BLaER1 (cell line): Measurements from ENCODE around the gene MIPOL1.
"Not testable (repeated sequence)": the region's sequence is repeated elsewhere in the genome, so short reads cannot be mapped to it uniquely, and the experiment has no call there.

Source experiments
- H3K27ac ChIP-seq: shearing (Covaris generic); formaldehyde crosslinking; 2 replicates; pipeline ENCODE4 v1.8.1; 2022
- H3K27me3 ChIP-seq: shearing (Covaris generic); formaldehyde crosslinking; 2 replicates; pipeline ENCODE4 v1.8.1; 2022
- H3K36me3 ChIP-seq: shearing (Covaris generic); formaldehyde crosslinking; 2 replicates; pipeline ENCODE4 v1.8.1; 2022
- H3K4me1 ChIP-seq: shearing (Covaris generic); formaldehyde crosslinking; 2 replicates; pipeline ENCODE4 v1.8.1; 2022
- H3K4me2 ChIP-seq: shearing (Covaris generic); formaldehyde crosslinking; 2 replicates; pipeline ENCODE4 v1.8.1; 2022
- H3K4me3 ChIP-seq: shearing (Covaris generic); formaldehyde crosslinking; 2 replicates; pipeline ENCODE4 v1.8.1; 2022
- H3K9ac ChIP-seq: shearing (Covaris generic); formaldehyde crosslinking; 2 replicates; pipeline ENCODE4 v1.8.1; 2022
- H3K9me3 ChIP-seq: shearing (Covaris generic); formaldehyde crosslinking; 2 replicates; pipeline ENCODE4 v1.8.1; 2022
- H4K20me1 ChIP-seq: shearing (Covaris generic); formaldehyde crosslinking; 2 replicates; pipeline ENCODE4 v1.8.1; 2022
- Cebpa-rat ChIP-seq: shearing (Covaris generic); IDR thresholded peaks from 2 replicates; pipeline ENCODE4 v1.8.1; 2022

Gene MIPOL1

DNA sequence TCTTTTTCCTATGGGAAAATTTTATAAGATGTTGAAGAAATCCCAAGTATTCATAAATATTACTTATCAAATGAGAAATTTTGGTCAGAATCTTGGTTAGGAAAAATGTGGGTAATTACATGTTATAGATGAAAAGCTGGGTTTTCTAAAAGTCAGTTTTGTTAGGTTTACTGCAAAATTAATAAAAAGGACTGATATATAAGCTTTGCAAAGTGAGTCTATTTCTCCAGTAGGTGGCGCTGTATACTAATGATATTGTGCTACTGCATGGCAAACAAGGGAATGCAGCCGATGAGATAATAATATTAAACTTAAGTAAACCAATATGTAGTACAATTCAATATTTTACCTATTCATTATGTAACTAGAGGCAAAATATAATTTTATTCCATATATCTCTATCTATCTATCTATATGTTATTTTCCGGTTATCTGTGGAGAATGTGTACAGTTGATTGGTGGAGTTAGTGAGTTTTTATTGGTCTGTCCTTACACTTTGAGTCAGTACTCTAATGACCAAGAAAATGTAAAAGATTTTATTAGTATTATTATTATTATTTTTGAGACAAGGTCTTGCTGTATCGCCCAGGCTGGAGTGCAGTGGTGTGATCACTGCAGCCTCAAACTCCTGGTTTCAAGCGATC is 32.9 kb downstream of the MIPOL1 start:
- Histone ChIP-seq H3K27me3 (no peaks in the 10 kb centered on the region), H3K27ac (no peak overlapping the region), H3K9ac (no peak overlapping the region), H3K4me3 (no peak overlapping the region), H3K4me2 (no peak overlapping the region), H3K36me3 (no peaks in the 10 kb centered on the region), H4K20me1 (no peaks in the 10 kb centered on the region), H3K9me3 (peaks cover 9% of the 10 kb centered on the region), H3K4me1 (no peaks in the 10 kb centered on the region)
- TF ChIP-seq Cebpa-rat, result no peak

DNA sequence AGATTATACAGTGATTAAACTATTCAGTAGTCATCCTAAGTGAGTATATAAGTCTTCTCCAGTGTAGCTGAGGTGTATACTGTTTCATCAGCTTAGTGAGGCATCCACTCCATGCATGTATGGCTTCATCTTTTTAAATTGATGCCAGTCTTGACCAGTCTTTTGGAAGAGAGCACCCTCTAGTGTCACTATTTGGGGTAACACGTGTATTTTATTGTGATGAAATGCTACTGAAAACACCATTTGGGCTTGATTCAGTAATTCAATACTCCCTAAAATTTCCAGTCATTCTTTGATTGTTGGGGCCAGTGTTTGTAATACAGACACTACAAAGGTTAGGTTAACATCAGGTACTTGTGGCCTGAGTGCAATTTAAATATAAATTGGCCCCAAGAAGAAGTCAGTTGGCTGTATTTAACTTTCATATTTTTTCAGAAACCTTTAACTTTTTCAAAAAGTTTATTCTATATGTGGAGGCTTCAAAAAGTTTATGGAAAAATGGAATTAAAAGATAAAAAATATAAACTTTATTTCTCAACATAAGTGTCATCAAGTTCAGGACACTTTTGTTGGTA is 35.3 kb downstream of the MIPOL1 start:
- Histone ChIP-seq H3K36me3 (no peaks in the 10 kb centered on the region), H3K27ac (no peak overlapping the region), H3K27me3 (no peaks in the 10 kb centered on the region), H3K4me1 (no peaks in the 10 kb centered on the region), H3K9me3 (no peaks in the 10 kb centered on the region), H3K9ac (no peak overlapping the region), H3K4me3 (no peak overlapping the region), H3K4me2 (no peak overlapping the region), H4K20me1 (no peaks in the 10 kb centered on the region)
- no peak for TF ChIP-seq Cebpa-rat

DNA sequence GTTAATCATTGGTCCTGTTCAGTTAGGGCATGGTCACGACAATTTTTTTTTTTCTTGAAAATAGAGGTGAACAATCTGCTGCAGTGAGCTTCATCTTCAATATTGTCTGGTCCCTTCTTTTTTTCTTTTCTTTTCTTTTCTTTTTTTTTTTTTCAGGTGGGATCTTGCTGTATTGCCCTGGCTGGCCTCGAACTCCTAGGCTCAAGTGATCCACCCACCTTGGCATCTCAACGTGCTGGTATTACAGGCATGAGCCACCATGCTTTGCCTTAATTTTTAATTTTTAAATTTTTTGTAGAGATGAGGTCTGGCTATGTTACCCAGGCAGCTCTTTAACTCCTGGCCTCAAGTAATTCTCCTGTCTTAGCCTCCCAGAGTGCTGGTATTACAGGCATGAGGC is 36.5 kb downstream of the MIPOL1 start:
- H3K9me3 ChIP-seq, result no peaks in the 10 kb centered on the region
- H4K20me1 ChIP-seq, result no peaks in the 10 kb centered on the region
- no peaks in the 10 kb centered on the region for H3K4me1 ChIP-seq
- no peak overlapping the region for H3K27ac ChIP-seq
- H3K27me3 ChIP-seq, result no peaks in the 10 kb centered on the region
- H3K36me3 ChIP-seq, result no peaks in the 10 kb centered on the region
- no peak for TF ChIP-seq Cebpa-rat
- H3K4me2 ChIP-seq, result no peak overlapping the region
- H3K9ac ChIP-seq, result no peak overlapping the region
- H3K4me3 ChIP-seq, result no peak overlapping the region

DNA sequence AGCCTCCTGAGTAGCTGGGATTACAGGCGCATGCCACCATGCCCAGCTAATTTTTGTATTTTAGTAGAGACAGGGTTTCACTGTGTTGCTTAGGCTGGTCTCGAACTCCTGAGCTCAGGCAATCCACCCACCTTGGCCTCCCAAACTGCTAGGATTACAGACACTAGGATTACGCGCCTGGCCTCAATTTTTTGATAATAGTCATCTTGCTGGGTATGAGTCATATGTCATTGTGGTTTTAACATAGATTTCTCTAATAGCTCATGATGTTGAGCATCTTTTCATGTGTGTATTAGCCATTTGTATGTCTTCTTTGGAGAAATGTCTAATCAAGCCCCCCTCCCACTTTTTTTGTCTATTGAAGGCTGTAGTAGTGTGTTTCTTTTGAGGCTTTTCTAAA is 38.3 kb downstream of the MIPOL1 start:
- not testable (repeated sequence) for H4K20me1 ChIP-seq, H3K4me1 ChIP-seq, H3K9ac ChIP-seq, H3K27ac ChIP-seq, H3K4me3 ChIP-seq, H3K36me3 ChIP-seq, H3K9me3 ChIP-seq, H3K4me2 ChIP-seq, H3K27me3 ChIP-seq

DNA sequence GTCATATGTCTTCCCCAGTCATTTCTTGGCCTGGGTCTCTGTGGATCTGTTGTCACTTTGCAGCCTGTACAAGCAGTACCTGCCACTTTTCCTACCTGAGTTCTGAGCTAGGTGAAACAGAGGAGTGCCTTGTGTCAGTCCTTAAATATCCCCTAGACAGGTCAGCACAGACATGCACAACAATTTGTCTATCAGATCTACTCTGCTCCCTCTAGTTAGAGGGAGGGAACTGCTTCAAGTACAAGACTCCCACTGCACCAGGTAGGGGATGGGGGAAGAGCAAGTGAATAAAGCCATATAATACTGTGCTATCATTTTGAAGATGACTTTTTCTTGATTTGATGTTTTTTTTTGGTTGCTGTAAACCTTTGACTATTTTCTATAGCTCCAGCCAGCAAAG is 39.4 kb downstream of the MIPOL1 start:
- Histone ChIP-seq H3K4me2 (no peak overlapping the region), H3K4me1 (no peaks in the 10 kb centered on the region), H3K27me3 (no peaks in the 10 kb centered on the region), H3K27ac (no peak overlapping the region), H3K4me3 (no peak overlapping the region), H3K36me3 (no peaks in the 10 kb centered on the region), H3K9me3 (no peaks in the 10 kb centered on the region), H3K9ac (no peak overlapping the region), H4K20me1 (no peaks in the 10 kb centered on the region)
- no peak for TF ChIP-seq Cebpa-rat

DNA sequence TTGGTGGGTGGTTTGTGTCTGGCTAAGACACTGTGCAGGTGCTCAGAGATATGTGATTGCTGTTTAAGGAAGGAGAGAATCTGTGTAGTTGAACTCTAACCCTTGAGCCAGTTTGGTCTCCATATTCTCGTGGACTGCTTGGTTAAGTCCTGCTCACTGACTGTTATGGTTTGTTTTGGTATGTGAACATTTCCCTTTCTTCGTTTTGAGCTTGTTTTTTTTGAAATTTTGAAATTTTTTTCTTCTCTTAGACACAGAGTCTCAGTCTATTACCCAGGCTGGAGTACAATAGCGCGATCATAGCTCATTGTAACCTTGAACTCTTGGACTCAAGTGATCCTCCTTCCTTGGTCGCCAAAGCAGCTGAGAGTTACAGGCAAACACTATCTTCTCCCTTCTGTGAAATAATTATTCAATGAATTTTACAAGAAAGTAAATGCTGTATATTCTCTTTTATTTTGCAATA is 40.0 kb downstream of the MIPOL1 start:
- H3K9me3 ChIP-seq, result no peaks in the 10 kb centered on the region
- no peak overlapping the region for H3K9ac ChIP-seq
- no peak for TF ChIP-seq Cebpa-rat
- H3K36me3 ChIP-seq, result no peaks in the 10 kb centered on the region
- no peaks in the 10 kb centered on the region for H3K4me1 ChIP-seq
- no peak overlapping the region for H3K4me2 ChIP-seq
- H4K20me1 ChIP-seq, result no peaks in the 10 kb centered on the region
- H3K27ac ChIP-seq, result no peak overlapping the region
- no peak overlapping the region for H3K4me3 ChIP-seq
- no peaks in the 10 kb centered on the region for H3K27me3 ChIP-seq

DNA sequence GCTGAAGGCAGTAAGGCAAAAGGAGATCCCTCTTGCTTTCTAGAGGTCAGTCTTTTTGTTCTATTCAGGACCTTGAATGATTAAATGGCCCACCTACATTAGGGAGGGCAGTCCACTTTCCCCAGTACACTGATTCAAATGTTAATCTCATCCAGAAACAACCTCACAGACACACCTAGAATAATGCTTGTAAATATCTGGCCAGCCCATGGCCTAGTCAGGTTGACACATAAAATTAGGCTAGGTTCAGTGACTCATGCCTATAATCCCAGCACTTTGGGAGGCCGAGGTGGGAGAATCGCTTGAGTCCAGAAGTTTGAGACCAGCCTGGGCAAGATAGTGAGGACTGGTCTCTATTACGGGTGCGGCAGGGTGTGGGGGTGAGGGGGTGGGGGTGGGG is 43.5 kb downstream of the MIPOL1 start:
- no peak overlapping the region for H3K9ac ChIP-seq
- no peaks in the 10 kb centered on the region for H3K36me3 ChIP-seq
- no peak overlapping the region for H3K4me3 ChIP-seq
- no peak overlapping the region for H3K27ac ChIP-seq
- H3K27me3 ChIP-seq, result no peaks in the 10 kb centered on the region
- no peaks in the 10 kb centered on the region for H3K4me1 ChIP-seq
- no peaks in the 10 kb centered on the region for H4K20me1 ChIP-seq
- no peak overlapping the region for H3K4me2 ChIP-seq
- no peak for TF ChIP-seq Cebpa-rat
- H3K9me3 ChIP-seq, result no peaks in the 10 kb centered on the region

DNA sequence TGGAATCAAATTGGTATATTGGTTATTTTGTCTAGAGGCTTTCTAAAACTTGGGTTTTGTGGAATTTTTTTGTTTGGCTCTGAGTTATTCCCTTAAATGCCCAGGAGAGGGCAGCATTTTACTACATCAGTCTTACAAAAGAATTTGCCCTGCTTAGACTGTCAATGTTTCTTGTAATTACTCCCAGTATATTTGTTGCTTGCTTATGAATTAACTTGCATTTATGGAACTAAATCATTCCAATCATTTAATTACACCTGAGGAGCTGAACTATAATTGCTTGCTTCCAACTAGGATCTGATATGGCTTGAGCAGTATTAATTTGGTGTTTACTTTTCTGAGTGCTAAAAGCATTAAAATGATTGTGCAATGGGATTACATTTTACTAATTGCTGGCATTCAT is 48.7 kb downstream of the MIPOL1 start:
- H3K4me3 ChIP-seq, result no peak overlapping the region
- H3K9me3 ChIP-seq, result no peaks in the 10 kb centered on the region
- H3K27ac ChIP-seq, result no peak overlapping the region
- no peaks in the 10 kb centered on the region for H4K20me1 ChIP-seq
- H3K27me3 ChIP-seq, result no peaks in the 10 kb centered on the region
- no peaks in the 10 kb centered on the region for H3K36me3 ChIP-seq
- no peak for TF ChIP-seq Cebpa-rat
- H3K9ac ChIP-seq, result no peak overlapping the region
- no peak overlapping the region for H3K4me2 ChIP-seq
- H3K4me1 ChIP-seq, result no peaks in the 10 kb centered on the region

DNA sequence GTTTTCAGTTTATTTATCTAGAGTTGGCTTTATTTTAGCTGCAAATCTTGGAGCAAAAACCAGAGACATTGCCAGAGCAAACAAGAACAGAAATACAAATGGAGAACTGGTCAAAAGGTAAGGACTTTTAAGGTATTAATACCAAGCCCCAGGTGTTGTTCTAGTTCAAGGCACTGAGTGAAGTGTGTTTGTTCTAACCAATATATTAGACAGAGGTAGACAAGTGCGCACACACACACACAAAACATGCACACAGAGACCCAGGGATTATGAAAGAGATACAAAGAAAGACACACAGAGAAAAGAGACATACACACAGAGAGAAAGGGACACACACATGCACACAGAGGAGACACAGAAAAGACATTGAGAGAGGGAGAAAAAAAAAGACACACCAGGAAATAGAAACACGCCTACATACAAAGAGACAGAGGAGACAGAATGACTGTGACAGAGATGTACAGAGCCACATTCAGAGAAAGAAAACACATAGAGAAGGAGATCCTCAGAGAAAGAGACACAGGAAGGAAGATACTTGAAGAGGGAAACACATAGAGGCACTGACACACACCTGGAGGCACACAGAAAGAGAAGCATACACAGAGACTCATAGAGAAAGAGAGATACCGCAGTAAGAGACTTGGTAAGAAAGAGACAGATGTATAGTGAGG is 50.2 kb downstream of the MIPOL1 start:
- no peak overlapping the region for H3K4me2 ChIP-seq
- no peak for TF ChIP-seq Cebpa-rat
- no peak overlapping the region for H3K9ac ChIP-seq
- H3K9me3 ChIP-seq, result no peaks in the 10 kb centered on the region
- no peaks in the 10 kb centered on the region for H3K36me3 ChIP-seq
- no peaks in the 10 kb centered on the region for H3K4me1 ChIP-seq
- no peaks in the 10 kb centered on the region for H4K20me1 ChIP-seq
- no peak overlapping the region for H3K4me3 ChIP-seq
- H3K27ac ChIP-seq, result no peak overlapping the region
- no peaks in the 10 kb centered on the region for H3K27me3 ChIP-seq

DNA sequence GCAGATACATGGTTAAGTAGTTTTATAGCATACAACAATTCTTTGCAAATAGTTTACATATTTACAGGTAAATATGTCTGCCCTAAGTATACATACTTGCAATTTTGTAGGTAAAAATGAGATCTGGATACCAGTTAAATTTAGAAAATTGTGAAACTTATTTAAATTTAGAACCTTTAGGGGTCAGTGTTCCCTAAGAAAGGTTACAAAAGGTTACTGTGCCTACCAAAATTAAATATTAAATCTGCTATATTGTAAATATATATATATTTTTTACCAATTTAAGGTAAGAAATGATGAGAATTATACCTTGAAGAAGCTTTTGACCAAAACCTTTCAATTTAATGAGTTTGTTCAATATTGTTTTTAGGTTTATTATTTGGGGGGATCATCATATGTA is 54.0 kb downstream of the MIPOL1 start:
- Histone ChIP-seq H3K4me2 (no peak overlapping the region), H3K36me3 (no peaks in the 10 kb centered on the region), H3K4me1 (no peaks in the 10 kb centered on the region), H3K27ac (no peak overlapping the region), H4K20me1 (no peaks in the 10 kb centered on the region), H3K4me3 (no peak overlapping the region), H3K27me3 (no peaks in the 10 kb centered on the region), H3K9ac (no peak overlapping the region), H3K9me3 (no peaks in the 10 kb centered on the region)
- TF ChIP-seq Cebpa-rat, result no peak
